ENCODE measurements around the gene MLPH. TPM values are rescaled to one million over a fixed set of nuclear protein-coding genes. Genes with fewer than 3 reads are reported as not detected.
"Not testable (repeated sequence)": the region's sequence is repeated elsewhere in the genome, so short reads cannot be mapped to it uniquely, and the experiment has no call there.

The MLPH gene
- total RNA-seq, 3 donors from 2014 or later: 15.5 to 242 (median 223) TPM

DNA sequence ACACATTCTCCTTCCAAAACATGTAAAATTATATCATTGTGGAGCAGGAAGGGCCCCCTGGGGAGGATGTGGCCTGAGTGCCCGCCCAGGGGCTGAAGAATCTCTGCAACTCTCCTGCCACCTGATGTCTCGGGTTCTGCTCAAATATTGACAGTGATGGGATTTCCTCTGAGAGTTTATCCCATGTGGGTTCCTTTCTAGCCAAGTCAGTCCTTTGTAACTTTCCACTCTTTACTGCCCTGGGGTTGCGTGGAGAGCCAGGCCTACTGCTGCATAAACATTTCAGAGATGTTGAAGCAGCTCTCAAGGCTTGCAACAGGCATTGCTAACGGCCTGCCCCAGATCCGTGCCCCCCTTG, 107.4 kb downstream of the MLPH start:
- no peak for TF ChIP-seq POLR2A (IDR thresholded peaks at IDR 0.05)
- TF ChIP-seq, protein P1, sequence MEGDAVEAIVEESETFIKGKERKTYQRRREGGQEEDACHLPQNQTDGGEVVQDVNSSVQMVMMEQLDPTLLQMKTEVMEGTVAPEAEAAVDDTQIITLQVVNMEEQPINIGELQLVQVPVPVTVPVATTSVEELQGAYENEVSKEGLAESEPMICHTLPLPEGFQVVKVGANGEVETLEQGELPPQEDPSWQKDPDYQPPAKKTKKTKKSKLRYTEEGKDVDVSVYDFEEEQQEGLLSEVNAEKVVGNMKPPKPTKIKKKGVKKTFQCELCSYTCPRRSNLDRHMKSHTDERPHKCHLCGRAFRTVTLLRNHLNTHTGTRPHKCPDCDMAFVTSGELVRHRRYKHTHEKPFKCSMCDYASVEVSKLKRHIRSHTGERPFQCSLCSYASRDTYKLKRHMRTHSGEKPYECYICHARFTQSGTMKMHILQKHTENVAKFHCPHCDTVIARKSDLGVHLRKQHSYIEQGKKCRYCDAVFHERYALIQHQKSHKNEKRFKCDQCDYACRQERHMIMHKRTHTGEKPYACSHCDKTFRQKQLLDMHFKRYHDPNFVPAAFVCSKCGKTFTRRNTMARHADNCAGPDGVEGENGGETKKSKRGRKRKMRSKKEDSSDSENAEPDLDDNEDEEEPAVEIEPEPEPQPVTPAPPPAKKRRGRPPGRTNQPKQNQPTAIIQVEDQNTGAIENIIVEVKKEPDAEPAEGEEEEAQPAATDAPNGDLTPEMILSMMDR (IDR thresholded peaks at IDR 0.05): no peak
- TF ChIP-seq POLR2AphosphoS5 (IDR thresholded peaks at IDR 0.05): no peak
- intact Hi-C loops (cut with DNase I; ENCODE audit: low total_unique reads): no loop called here
- no peak for DNase-seq (ENCODE audit: low spot score in 2 of 2)
- peaks cover 0 to 17% of the 10 kb centered on the region in 2 donors for H3K4me1 ChIP-seq
- no peaks in the 10 kb centered on the region for H3K27me3 ChIP-seq
- peak overlapping the region; percentile 25 to 66 for H3K27ac ChIP-seq
- H3K4me3 ChIP-seq: no peak overlapping the region
- no peaks in the 10 kb centered on the region for H3K9me3 ChIP-seq
- H3K36me3 ChIP-seq: no peaks in the 10 kb centered on the region

DNA sequence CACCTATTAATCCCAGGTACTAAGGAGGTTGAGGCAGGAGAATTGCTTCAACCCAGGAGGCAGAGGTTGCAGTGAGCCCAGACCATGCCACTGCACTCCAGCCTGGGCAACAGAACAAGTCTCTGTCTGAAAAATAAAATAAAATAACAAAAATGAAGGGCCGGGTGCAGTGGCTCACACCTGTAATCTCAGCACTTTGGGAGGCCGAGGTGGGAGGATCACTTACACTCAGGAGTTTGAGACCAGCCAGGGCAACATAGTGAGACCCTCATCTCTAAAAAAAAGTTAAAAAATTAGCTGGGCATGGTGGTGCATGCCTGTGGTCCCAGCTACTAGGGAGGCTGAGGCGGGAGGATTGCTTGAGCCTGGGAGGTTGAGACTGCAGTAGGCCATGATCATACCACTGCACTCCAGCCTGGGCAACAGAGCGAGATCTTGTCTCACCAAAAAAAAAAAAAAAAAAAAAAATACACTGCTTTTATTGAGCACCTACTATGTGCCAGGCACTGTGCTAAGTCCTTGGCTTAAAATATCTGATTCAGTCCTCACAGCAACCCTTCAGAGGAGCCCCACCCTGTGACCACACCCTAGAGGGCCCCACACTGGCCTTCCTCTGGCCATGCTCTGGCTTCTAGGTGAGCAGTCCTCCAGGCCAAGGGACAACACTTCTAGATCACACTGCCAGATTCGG, 108.9 kb downstream of the MLPH start:
- Histone ChIP-seq H3K27ac (peak overlapping the region in 1 of 2 donors; percentile 66), H3K4me1 (peaks cover 0 to 17% of the 10 kb centered on the region in 2 donors)
- H3K27me3 ChIP-seq; H3K36me3 ChIP-seq; intact Hi-C loops (cut with DNase I; ENCODE audit: low total_unique reads); DNase-seq (ENCODE audit: low spot score in 2 of 2); H3K4me3 ChIP-seq; H3K9me3 ChIP-seq: not testable (repeated sequence)

DNA sequence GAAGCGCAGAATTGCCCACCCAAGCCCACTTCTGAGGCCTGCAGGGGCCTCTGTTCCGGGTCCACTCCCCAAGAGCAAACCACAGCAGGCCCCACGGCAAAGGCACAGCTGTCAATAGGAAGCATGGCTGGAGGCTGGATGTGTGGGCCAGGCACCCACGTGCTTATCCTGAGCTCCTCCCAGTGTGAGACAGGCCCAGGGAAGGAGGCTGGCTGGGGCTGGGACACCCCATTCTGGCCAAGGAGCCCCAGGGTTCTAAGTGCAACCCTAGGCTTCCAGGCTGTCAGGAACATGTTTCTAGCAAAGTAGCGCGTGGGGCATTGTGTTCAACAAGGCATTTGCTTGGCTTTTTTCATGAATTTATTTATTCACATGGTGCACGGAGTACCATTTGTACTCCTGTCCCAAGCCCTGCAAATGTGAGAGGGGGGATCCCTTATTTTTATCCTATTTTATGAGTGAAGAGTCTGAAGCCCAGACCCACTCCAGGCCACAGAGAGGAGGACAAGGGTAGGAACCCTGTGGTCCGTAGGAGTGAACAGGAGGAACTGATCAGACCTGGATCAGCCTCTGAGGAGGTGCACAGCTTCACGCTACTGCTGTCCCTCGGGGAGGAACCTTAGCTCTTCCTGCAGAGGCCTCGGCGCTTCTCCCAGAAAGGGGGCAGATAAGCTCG, 109.6 kb downstream of the MLPH start:
- H3K27ac ChIP-seq: no peak overlapping the region
- H3K9me3 ChIP-seq: no peaks in the 10 kb centered on the region
- no peaks in the 10 kb centered on the region for H3K27me3 ChIP-seq
- H3K36me3 ChIP-seq: no peaks in the 10 kb centered on the region
- no peak overlapping the region for H3K4me3 ChIP-seq
- intact Hi-C loops (cut with DNase I; ENCODE audit: low total_unique reads): no loop called here
- no peak for TF ChIP-seq POLR2A (IDR thresholded peaks at IDR 0.05)
- TF ChIP-seq, protein P1 (IDR thresholded peaks at IDR 0.05): no peak
- TF ChIP-seq POLR2AphosphoS5 (IDR thresholded peaks at IDR 0.05): no peak
- peaks cover 0 to 11% of the 10 kb centered on the region in 2 donors for H3K4me1 ChIP-seq
- DNase-seq (ENCODE audit: low spot score in 2 of 2): no peak

DNA sequence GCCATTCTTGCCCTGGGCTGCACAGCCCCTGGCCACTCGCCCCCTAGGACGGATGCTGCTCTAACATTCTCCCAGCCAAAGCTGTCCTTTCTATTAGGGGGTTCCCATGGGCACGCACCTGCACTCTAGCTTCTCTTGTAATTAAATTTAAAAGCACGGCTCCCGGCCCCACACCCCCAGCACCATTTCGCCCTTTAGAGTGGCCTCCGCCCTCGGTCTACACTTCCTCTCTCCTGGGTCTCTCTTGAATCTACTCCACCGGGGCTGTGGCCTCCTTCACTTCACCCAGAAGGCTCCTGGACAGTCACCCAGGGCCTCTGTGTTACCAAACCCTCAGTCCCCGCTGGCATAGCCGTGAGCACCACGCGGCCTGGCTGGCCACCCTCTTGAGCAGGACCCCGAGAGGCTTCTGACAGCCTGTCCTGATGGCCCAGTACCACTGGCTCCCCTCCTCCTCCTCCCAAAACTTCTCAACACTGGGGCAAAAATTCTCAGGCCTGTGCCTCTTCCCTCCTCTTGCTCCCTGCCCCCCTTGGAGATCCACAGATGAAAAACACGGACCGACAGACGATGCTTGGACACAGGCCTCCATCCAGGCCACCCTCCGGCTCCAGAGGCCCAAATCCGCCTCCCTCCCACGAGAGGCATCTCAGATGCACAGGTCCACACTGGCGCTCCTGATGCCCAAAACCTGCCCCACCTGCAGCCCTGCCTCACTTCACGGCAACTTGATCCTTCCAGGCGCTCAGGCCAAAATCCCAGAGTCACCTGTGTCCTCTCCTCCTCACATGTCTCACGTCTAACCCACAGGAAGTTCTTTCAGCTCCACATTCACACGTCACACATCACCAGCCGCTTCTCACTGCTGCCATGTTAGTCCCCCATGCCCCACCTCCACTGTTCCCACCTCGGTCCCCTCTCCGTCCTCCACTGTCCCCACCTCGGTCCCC, 110.4 kb downstream of the MLPH start:
- TF ChIP-seq POLR2A (IDR thresholded peaks at IDR 0.05) (no peak), POLR2AphosphoS5 (IDR thresholded peaks at IDR 0.05) (no peak)
- TF ChIP-seq, protein P1 (IDR thresholded peaks at IDR 0.05): no peak
- peaks cover 0 to 8% of the 10 kb centered on the region in 2 donors for H3K4me1 ChIP-seq

DNA sequence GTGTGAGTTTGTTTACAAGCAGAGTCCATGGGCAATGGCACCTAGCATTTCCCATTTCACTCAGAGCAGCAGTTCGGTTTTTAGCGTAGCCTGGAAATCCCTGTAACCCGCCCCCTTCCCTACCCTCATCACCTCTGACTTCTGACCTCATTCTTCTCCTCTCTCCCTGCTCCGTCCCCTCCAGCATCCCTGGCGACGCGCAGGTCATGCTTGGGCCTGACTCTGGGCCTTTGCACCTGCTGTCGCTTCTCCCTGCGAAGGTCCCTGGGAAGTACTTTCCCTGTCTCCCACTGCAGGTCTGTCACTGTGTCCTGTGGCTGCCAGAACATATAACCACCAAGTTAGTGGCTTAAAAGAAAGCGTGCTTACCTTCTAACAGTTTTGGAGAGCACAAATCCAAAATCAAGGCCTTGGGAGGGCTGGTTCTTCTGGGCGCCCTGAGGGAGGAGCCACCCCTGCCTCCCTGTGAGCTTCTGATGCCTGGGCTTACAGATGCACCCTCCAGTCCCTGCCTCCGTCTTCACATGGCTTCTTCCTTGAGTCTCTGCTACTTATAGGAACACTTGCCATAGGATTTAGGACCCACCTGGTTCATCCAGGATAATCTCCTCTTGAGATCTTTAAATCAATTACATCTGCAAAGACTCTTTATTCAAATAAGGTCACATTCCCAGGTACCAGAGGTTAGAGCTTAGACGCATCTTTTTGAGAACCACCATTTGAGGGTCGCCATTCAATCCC, 111.6 kb downstream of the MLPH start:
- no peak overlapping the region for H3K27ac ChIP-seq
- H3K36me3 ChIP-seq: no peaks in the 10 kb centered on the region
- H3K9me3 ChIP-seq: no peaks in the 10 kb centered on the region
- no peak overlapping the region for H3K4me3 ChIP-seq
- no peak for DNase-seq (ENCODE audit: low spot score in 2 of 2)
- TF ChIP-seq POLR2AphosphoS5 (IDR thresholded peaks at IDR 0.05) (no peak), POLR2A (IDR thresholded peaks at IDR 0.05) (no peak)
- TF ChIP-seq, protein P1 (IDR thresholded peaks at IDR 0.05): no peak
- peaks cover 0 to 8% of the 10 kb centered on the region in 2 donors for H3K4me1 ChIP-seq
- intact Hi-C loops (cut with DNase I; ENCODE audit: low total_unique reads): no loop called here
- no peaks in the 10 kb centered on the region for H3K27me3 ChIP-seq

More for the DNA sequence above, 110.4 kb downstream of the MLPH start:
- Histone ChIP-seq H3K27ac (no peak overlapping the region), H3K4me3 (no peak overlapping the region), H3K36me3 (no peaks in the 10 kb centered on the region), H3K27me3 (no peaks in the 10 kb centered on the region), H3K9me3 (no peaks in the 10 kb centered on the region)
- DNase-seq (ENCODE audit: low spot score in 2 of 2): no peak
- intact Hi-C loops (cut with DNase I; ENCODE audit: low total_unique reads): no loop called here

All from breast epithelium (tissue), 4 donors.